ENCODE data around the gene GRK2. TPM values are rescaled to one million over a fixed set of nuclear protein-coding genes. Genes with fewer than 3 reads are reported as not detected.

The GRK2 gene
- polyA plus RNA-seq, 1 donor (not counting 4 experiments of a cell fraction or from before 2014, with no cell fraction given), result 21.1 TPM

DNA sequence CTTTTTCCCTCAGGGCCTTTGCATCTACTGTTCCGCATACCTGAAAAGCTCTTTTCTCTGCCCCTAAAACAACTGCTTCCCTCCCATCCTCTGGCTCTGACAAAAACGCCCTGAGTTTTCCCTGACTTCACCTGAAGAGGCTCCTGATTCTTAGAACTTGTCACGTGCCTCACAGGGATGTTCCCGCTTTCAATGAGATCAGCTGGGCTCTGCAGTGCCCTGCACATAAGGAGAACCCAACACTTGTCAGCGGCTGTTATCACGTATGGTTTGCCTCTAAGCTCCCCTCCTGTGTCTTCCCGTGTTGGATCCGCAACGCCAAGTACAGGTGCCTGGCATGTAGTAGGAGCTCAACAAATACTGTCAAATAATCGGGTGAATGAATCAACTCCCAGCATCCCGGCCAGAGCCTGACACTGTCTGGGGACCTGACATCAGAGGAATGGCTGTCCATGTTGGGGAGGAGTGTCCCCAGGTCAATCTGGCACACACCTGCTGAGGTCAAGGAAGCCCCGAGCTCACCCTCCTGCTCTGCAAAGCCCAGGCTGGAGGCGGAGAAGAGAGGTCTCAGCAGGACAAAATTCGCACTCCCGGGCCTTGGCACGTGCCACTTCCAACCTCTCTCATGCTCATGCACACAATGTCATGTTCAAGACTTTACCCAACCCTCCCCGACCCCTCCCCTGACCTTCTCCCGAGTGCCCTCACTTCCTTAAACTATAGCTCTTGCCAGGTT, 4.2 kb upstream of the GRK2 start:
- no peaks in the 10 kb centered on the region for H3K9me3 ChIP-seq (ENCODE audit: control insufficient read depth, low read depth, low read length)
- H3K36me3 ChIP-seq (ENCODE audit: control insufficient read depth in 2 of 2, extremely low read depth in 1 of 2, insufficient read depth in 2 of 2, low read length in 2 of 2), result no peaks in the 10 kb centered on the region
- DNase-seq (ENCODE audit: low read depth, low spot score) (no peak), FAIRE-seq (peak; percentile 55)
- H3K4me3 ChIP-seq (ENCODE audit: control insufficient read depth in 2 of 3, extremely low read depth in 1 of 3, insufficient read depth in 2 of 3, low read depth in 1 of 3, low read length in 3 of 3), result peak overlapping the region in 2 of 3 experiments; percentile 10 to 34
- H3K27ac ChIP-seq (ENCODE audit: control insufficient read depth, insufficient read depth, low read length), result no peak overlapping the region
- peak overlapping the region; percentile 89 for H3K4me2 ChIP-seq (ENCODE audit: control insufficient read depth, extremely low read depth, insufficient read depth, low read depth, low read length)
- no peaks in the 10 kb centered on the region for H3K27me3 ChIP-seq (ENCODE audit: control insufficient read depth, extremely low read depth, insufficient read depth, low read length)
- peak overlapping the region; percentile 33 for H3K9ac ChIP-seq (ENCODE audit: control insufficient read depth, extremely low read depth, insufficient read depth, low read length)
- no peak for TF ChIP-seq EZH2 (IDR thresholded peaks at IDR 0.05; ENCODE audit: low read length)
- TF ChIP-seq, protein P1, sequence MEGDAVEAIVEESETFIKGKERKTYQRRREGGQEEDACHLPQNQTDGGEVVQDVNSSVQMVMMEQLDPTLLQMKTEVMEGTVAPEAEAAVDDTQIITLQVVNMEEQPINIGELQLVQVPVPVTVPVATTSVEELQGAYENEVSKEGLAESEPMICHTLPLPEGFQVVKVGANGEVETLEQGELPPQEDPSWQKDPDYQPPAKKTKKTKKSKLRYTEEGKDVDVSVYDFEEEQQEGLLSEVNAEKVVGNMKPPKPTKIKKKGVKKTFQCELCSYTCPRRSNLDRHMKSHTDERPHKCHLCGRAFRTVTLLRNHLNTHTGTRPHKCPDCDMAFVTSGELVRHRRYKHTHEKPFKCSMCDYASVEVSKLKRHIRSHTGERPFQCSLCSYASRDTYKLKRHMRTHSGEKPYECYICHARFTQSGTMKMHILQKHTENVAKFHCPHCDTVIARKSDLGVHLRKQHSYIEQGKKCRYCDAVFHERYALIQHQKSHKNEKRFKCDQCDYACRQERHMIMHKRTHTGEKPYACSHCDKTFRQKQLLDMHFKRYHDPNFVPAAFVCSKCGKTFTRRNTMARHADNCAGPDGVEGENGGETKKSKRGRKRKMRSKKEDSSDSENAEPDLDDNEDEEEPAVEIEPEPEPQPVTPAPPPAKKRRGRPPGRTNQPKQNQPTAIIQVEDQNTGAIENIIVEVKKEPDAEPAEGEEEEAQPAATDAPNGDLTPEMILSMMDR (optimal IDR thresholded peaks at IDR 0.05 in 1 of 3, IDR thresholded peaks at IDR 0.05 in 1 of 3, conservative IDR thresholded peaks at IDR 0.05 in 1 of 3; ENCODE audit: extremely low read depth in 1 of 3, insufficient read depth in 2 of 3, low read length in 3 of 3), result no peak
- peaks cover 50% of the 10 kb centered on the region for H3K4me1 ChIP-seq (ENCODE audit: control insufficient read depth, extremely low read depth, insufficient read depth, low read length)
- no peaks in the 10 kb centered on the region for H4K20me1 ChIP-seq (ENCODE audit: control insufficient read depth, extremely low read depth, insufficient read depth, low read length)
- dilution Hi-C loops (cut with MboI; ENCODE audit: extremely low pct_ligation_motif_present, low sequenced_read_pairs), result no loop called here
- H3K79me2 ChIP-seq (ENCODE audit: control insufficient read depth, insufficient read depth, low read length), result peaks cover 5% of the 10 kb centered on the region
- peak overlapping the region; percentile 78 for H2AFZ ChIP-seq (ENCODE audit: control insufficient read depth, low read length)
- H3K9me1 ChIP-seq (ENCODE audit: control insufficient read depth, extremely low read depth, insufficient read depth, low read length), result peaks cover 2% of the 10 kb centered on the region

- Histone ChIP-seq H3K9me3 (ENCODE audit: control insufficient read depth, low read depth, low read length) (no peaks in the 10 kb centered on the region), H3K79me2 (ENCODE audit: control insufficient read depth, insufficient read depth, low read length) (peaks cover 13% of the 10 kb centered on the region), H3K4me2 (ENCODE audit: control insufficient read depth, extremely low read depth, insufficient read depth, low read depth, low read length) (peak overlapping the region; percentile 49), H3K9me1 (ENCODE audit: control insufficient read depth, extremely low read depth, insufficient read depth, low read length) (peaks cover 2% of the 10 kb centered on the region), H3K27me3 (ENCODE audit: control insufficient read depth, extremely low read depth, insufficient read depth, low read length) (no peaks in the 10 kb centered on the region), H2AFZ (ENCODE audit: control insufficient read depth, low read length) (peak overlapping the region; percentile 81), H3K4me3 (ENCODE audit: control insufficient read depth in 2 of 3, extremely low read depth in 1 of 3, insufficient read depth in 2 of 3, low read depth in 1 of 3, low read length in 3 of 3) (peak overlapping the region in 1 of 3 experiments; percentile 2), H3K27ac (ENCODE audit: control insufficient read depth, insufficient read depth, low read length) (peak overlapping the region; percentile 47), H3K9ac (ENCODE audit: control insufficient read depth, extremely low read depth, insufficient read depth, low read length) (no peak overlapping the region), H3K36me3 (ENCODE audit: control insufficient read depth in 2 of 2, extremely low read depth in 1 of 2, insufficient read depth in 2 of 2, low read length in 2 of 2) (peaks cover under 1% of the 10 kb centered on the region in 2 experiments), H4K20me1 (ENCODE audit: control insufficient read depth, extremely low read depth, insufficient read depth, low read length) (no peaks in the 10 kb centered on the region), H3K4me1 (ENCODE audit: control insufficient read depth, extremely low read depth, insufficient read depth, low read length) (peaks cover 59% of the 10 kb centered on the region)
- TF ChIP-seq, protein P1 (optimal IDR thresholded peaks at IDR 0.05 in 1 of 3, IDR thresholded peaks at IDR 0.05 in 1 of 3, conservative IDR thresholded peaks at IDR 0.05 in 1 of 3; ENCODE audit: extremely low read depth in 1 of 3, insufficient read depth in 2 of 3, low read length in 3 of 3), result peak in 2 of 3 experiments; percentile 85 to 97
- no peak for TF ChIP-seq EZH2 (IDR thresholded peaks at IDR 0.05; ENCODE audit: low read length)
- DNase-seq (ENCODE audit: low read depth, low spot score), result no peak
- dilution Hi-C loops (cut with MboI; ENCODE audit: extremely low pct_ligation_motif_present, low sequenced_read_pairs), result no loop called here
- peak; percentile 46 for FAIRE-seq
These were observed 3.3 kb upstream of the GRK2 start for GRCh38 chr11:67262731-67263675.

Measured in keratinocyte (primary cell).